Urinary bladder (tissue), 4 donors: ENCODE data around the gene CTCF. TPM values are rescaled to one million over a fixed set of nuclear protein-coding genes. Genes with fewer than 3 reads are reported as not detected.
"Not testable (repeated sequence)": the region's sequence is repeated elsewhere in the genome, so short reads cannot be mapped to it uniquely, and the experiment has no call there.

Source experiments
- DNase-seq: peaks from one replicate; pipeline ENCODE4 v3.0.0-alpha.2; 2015; ENCODE audit errors: extremely low spot score
- H3K27ac ChIP-seq: one replicate; pipeline ENCODE4 v1.5.1; 2013; ENCODE audit warnings: low read depth, mild to moderate bottlenecking, moderate library complexity
- H3K36me3 ChIP-seq: one replicate; pipeline ENCODE4 v1.6.1; 2013; ENCODE audit warnings: mild to moderate bottlenecking, moderate library complexity; ENCODE audit not compliant: insufficient read depth
- H3K4me1 ChIP-seq: one replicate; pipeline ENCODE4 v1.6.1; 2013; ENCODE audit warnings: mild to moderate bottlenecking, moderate library complexity; ENCODE audit not compliant: insufficient read depth
- H3K4me3 ChIP-seq: one replicate; pipeline ENCODE4 v1.5.1; 2013; ENCODE audit warnings: low read depth, low read length
- WGBS: extraction: QIAGEN DNeasy Blood & Tissue Kit; methylation state at CpG from one replicate; pipeline ENCODE4 v1.1.7; 2013; 5-methylcytosine and 5-hydroxymethylcytosine counted together
- polyA plus RNA-seq: library from polyadenylated mRNA; stranded (reverse); fragments of 200-250 nt; gene quantifications from one replicate; pipeline ENCODE4 v1.2.3, GENCODE V29; 2013
- total RNA-seq: library from RNA; depleted of rRNA; stranded (reverse); fragments of >200 nt; gene quantifications from one replicate; pipeline ENCODE4 v1.2.3, GENCODE V29; 2014
- donor health status: healthy with polysubstance abuse.
- donor health status: healthy.

Gene CTCF
- total and polyA plus RNA-seq, 2 donors: 29.2 to 35.5 TPM

- WGBS: 14% methylated on average over 45 of the region's 45 CpGs
- peak within 1 kb of the TSS; percentile 85 for H3K4me3 ChIP-seq
Measured at GRCh38 chr16:67528222-67528869, 34.0 kb upstream of the CTCF start, which contains the start of gene RIPOR1. Gene RIPOR1 (plus strand): TSS chr16:67528829. CDS start chr16:67538447, 9,618 bp downstream.

GRCh38 chr16:67528870-67529581 lies 33.3 kb upstream of the CTCF start:
- WGBS: under 1% methylated on average over 65 of the region's 65 CpGs
- H3K4me1 ChIP-seq: no peaks in the 10 kb centered on the region
- no peaks in the 10 kb centered on the region for H3K36me3 ChIP-seq
- H3K27ac ChIP-seq: peak overlapping the region; percentile 68
- no peak for DNase-seq
- peak overlapping the region; percentile 85 for H3K4me3 ChIP-seq

More at GRCh38 chr16:67528222-67528869, 34.0 kb upstream of the CTCF start, which contains the start of gene RIPOR1:
- Histone ChIP-seq H3K4me1 (no peaks in the 10 kb centered on the region), H3K27ac (peak within 1 kb of the TSS; percentile 68), H3K36me3 (no peaks in the 10 kb centered on the region)
- no peak for DNase-seq

GRCh38 chr16:67529582-67530012 lies 32.7 kb upstream of the CTCF start:
- Histone ChIP-seq H3K27ac (peak overlapping the region; percentile 23), H3K4me1 (no peaks in the 10 kb centered on the region), H3K36me3 (no peaks in the 10 kb centered on the region), H3K4me3 (peak overlapping the region; percentile 85)
- no peak for DNase-seq
- 6% methylated on average over 16 of the region's 16 CpGs for WGBS

- Histone ChIP-seq H3K4me3 (peak overlapping the region; percentile 85), H3K27ac (peak overlapping the region; percentile 53), H3K4me1 (no peaks in the 10 kb centered on the region), H3K36me3 (no peaks in the 10 kb centered on the region)
- WGBS: 3% methylated on average over 48 of the region's 48 CpGs
- DNase-seq: no peak
Measured at GRCh38 chr16:67530013-67530939, 32.0 kb upstream of the CTCF start.

- WGBS: 82% methylated on average over 4 of the region's 4 CpGs
- Histone ChIP-seq H3K27ac (no peak overlapping the region), H3K4me1 (no peaks in the 10 kb centered on the region), H3K36me3 (no peaks in the 10 kb centered on the region), H3K4me3 (no peak overlapping the region)
- no peak for DNase-seq
Measured at GRCh38 chr16:67531247-67531646, 31.1 kb upstream of the CTCF start.

GRCh38 chr16:67533024-67533560 lies 29.2 kb upstream of the CTCF start:
- DNase-seq: no peak
- 72% methylated on average over 9 of the region's 9 CpGs for WGBS

GRCh38 chr16:67533987-67534386 lies 28.3 kb upstream of the CTCF start:
- H3K4me3 ChIP-seq, DNase-seq, H3K4me1 ChIP-seq, H3K36me3 ChIP-seq, H3K27ac ChIP-seq: not testable (repeated sequence)
- 90% methylated on average over 6 of the region's 6 CpGs for WGBS

More at GRCh38 chr16:67533024-67533560, 29.2 kb upstream of the CTCF start:
- no peak overlapping the region for H3K27ac ChIP-seq
- no peaks in the 10 kb centered on the region for H3K36me3 ChIP-seq
- no peak overlapping the region for H3K4me3 ChIP-seq
- H3K4me1 ChIP-seq: no peaks in the 10 kb centered on the region

- no peaks in the 10 kb centered on the region for H3K36me3 ChIP-seq
- H3K27ac ChIP-seq: no peak overlapping the region
- no peak overlapping the region for H3K4me3 ChIP-seq
- no peak for DNase-seq
- peaks cover 3% of the 10 kb centered on the region for H3K4me1 ChIP-seq
Measured at GRCh38 chr16:67534431-67534830, 27.9 kb upstream of the CTCF start.

- DNase-seq: no peak
- H3K4me1 ChIP-seq: peaks cover 3% of the 10 kb centered on the region
- no peaks in the 10 kb centered on the region for H3K36me3 ChIP-seq
- no peak overlapping the region for H3K4me3 ChIP-seq
- H3K27ac ChIP-seq: no peak overlapping the region
- WGBS: 93% methylated on average over 2 of the region's 2 CpGs
Measured at GRCh38 chr16:67535201-67535600, 27.1 kb upstream of the CTCF start.

GRCh38 chr16:67537270-67537635 lies 25.1 kb upstream of the CTCF start:
- Histone ChIP-seq H3K4me1 (peaks cover 3% of the 10 kb centered on the region), H3K4me3 (peak overlapping the region; percentile 76), H3K36me3 (peaks cover 2% of the 10 kb centered on the region), H3K27ac (peak overlapping the region; percentile 64)
- WGBS: 1% methylated on average over 32 of the region's 32 CpGs
- DNase-seq: no peak

- DNase-seq: no peak
- Histone ChIP-seq H3K27ac (peak overlapping the region; percentile 64), H3K4me1 (peaks cover 3% of the 10 kb centered on the region), H3K36me3 (peaks cover 2% of the 10 kb centered on the region), H3K4me3 (peak overlapping the region; percentile 76)
- WGBS: 1% methylated on average over 96 of the region's 97 CpGs
Measured at GRCh38 chr16:67537636-67538591, 24.4 kb upstream of the CTCF start.

GRCh38 chr16:67538666-67539101 lies 23.6 kb upstream of the CTCF start:
- peak overlapping the region; percentile 45 for H3K27ac ChIP-seq
- peaks cover 3% of the 10 kb centered on the region for H3K4me1 ChIP-seq
- peak overlapping the region; percentile 76 for H3K4me3 ChIP-seq
- WGBS: 38% methylated on average over 23 of the region's 23 CpGs
- no peak for DNase-seq
- H3K36me3 ChIP-seq: peaks cover 2% of the 10 kb centered on the region
